NT2/D1 (cell line): ENCODE measurements around the gene NFASC.

Experiments
- DNase-seq: peaks from one replicate; pipeline ENCODE4 v3.0.0-alpha.2; 2011; ENCODE audit warnings: low read depth, low spot score
- H3K27me3 ChIP-seq: 2 replicates; pipeline ENCODE4 v1.6.0; 2011; ENCODE audit warnings: mild to moderate bottlenecking; ENCODE audit not compliant: insufficient read length, insufficient read depth
- H3K36me3 ChIP-seq: 2 replicates; pipeline ENCODE4 v1.6.1; 2011; ENCODE audit warnings: mild to moderate bottlenecking, low read length, mixed read lengths; ENCODE audit not compliant: insufficient read depth, insufficient read length
- H3K4me1 ChIP-seq: 2 replicates; pipeline ENCODE4 v1.5.1; 2011; ENCODE audit not compliant: insufficient read depth, insufficient read length
- H3K4me3 ChIP-seq: 2 replicates; pipeline ENCODE4 v1.5.1; 2011; ENCODE audit warnings: low read depth; ENCODE audit not compliant: insufficient read length
- H3K9ac ChIP-seq: 2 replicates; pipeline ENCODE4 v1.6.0; 2011; ENCODE audit warnings: low read depth; ENCODE audit not compliant: insufficient read length
- H3K9me3 ChIP-seq: 2 replicates; pipeline ENCODE4 v1.5.1; 2011; ENCODE audit warnings: mild to moderate bottlenecking, low read length; ENCODE audit not compliant: insufficient read depth
- SUZ12 ChIP-seq: IDR thresholded peaks from 2 replicates; pipeline ENCODE4 v1.6.1; 2011; ENCODE audit not compliant: insufficient read length, insufficient read depth; ENCODE audit errors: extremely low read depth
- YY1 ChIP-seq: IDR thresholded peaks from 2 replicates; pipeline ENCODE4 v1.6.1; 2011; ENCODE audit not compliant: insufficient read length, insufficient read depth
- ZNF274 ChIP-seq: IDR thresholded peaks from 2 replicates; pipeline ENCODE4 v1.6.1; 2011; ENCODE audit warnings: mild to moderate bottlenecking, low read depth, low read length

Gene NFASC

GRCh38 chr1:205008896-205009295 is 138.2 kb downstream of the NFASC start:
- TF ChIP-seq SUZ12 (no peak), YY1 (no peak), ZNF274 (no peak)
- no peak overlapping the region for H3K9ac ChIP-seq
- peaks cover 23% of the 10 kb centered on the region for H3K4me1 ChIP-seq
- no peaks in the 10 kb centered on the region for H3K9me3 ChIP-seq
- H3K4me3 ChIP-seq: no peak overlapping the region
- no peak for DNase-seq
- no peaks in the 10 kb centered on the region for H3K36me3 ChIP-seq
- H3K27me3 ChIP-seq: peaks cover 56% of the 10 kb centered on the region

GRCh38 chr1:205009670-205010069 is 139.0 kb downstream of the NFASC start:
- no peaks in the 10 kb centered on the region for H3K9me3 ChIP-seq
- peaks cover 48% of the 10 kb centered on the region for H3K27me3 ChIP-seq
- no peak for DNase-seq
- TF ChIP-seq SUZ12: no peak
- no peak for TF ChIP-seq YY1
- no peaks in the 10 kb centered on the region for H3K36me3 ChIP-seq
- H3K4me3 ChIP-seq: no peak overlapping the region
- peaks cover 28% of the 10 kb centered on the region for H3K4me1 ChIP-seq
- no peak overlapping the region for H3K9ac ChIP-seq

- TF ChIP-seq ZNF274: no peak
- no peak for TF ChIP-seq YY1
- no peak for TF ChIP-seq SUZ12
- no peaks in the 10 kb centered on the region for H3K36me3 ChIP-seq
- peak; percentile 68 for DNase-seq
- peaks cover 31% of the 10 kb centered on the region for H3K27me3 ChIP-seq
- H3K9ac ChIP-seq: peak overlapping the region; percentile 32
- peaks cover 30% of the 10 kb centered on the region for H3K4me1 ChIP-seq
- H3K9me3 ChIP-seq: no peaks in the 10 kb centered on the region
- no peak overlapping the region for H3K4me3 ChIP-seq
These were observed 141.9 kb downstream of the NFASC start for GRCh38 chr1:205012391-205013140.

DNA sequence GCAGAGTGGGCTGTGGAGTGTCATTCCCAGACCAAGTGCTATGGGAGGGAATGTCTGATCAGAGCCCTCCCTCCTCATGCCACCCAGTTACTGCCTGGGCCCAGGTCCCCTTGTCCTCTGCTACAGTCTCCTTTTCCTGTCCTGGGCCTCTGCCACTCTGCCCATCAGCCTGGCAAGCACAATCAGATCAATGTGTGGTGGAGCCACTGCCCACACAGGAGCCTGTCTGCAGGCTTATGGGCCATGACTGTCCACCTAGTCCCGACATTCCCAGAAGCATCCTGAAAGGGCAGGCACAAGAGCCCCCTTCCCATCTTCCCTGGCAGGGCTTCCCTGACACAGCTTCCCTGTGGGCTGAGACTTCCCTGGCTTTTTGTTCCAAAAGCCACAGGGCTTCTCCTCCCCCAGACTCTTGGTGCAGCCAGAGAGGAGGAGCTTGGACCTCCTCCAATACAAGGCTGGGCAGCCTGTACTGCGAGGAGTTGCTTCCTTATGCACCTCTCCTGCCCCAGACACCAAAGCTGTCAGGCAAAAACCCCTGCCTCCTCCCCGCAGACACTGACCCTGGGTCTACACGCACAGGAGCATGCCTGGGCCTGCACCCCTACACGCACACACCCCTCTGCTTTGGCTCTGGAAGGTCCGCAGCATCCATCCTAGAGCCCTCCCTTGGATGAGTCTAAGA is 143.2 kb downstream of the NFASC start:
- no peaks in the 10 kb centered on the region for H3K36me3 ChIP-seq
- no peak overlapping the region for H3K4me3 ChIP-seq
- no peaks in the 10 kb centered on the region for H3K9me3 ChIP-seq
- DNase-seq: peak; percentile 56
- no peak overlapping the region for H3K9ac ChIP-seq
- no peak for TF ChIP-seq YY1
- no peak for TF ChIP-seq ZNF274
- no peak for TF ChIP-seq SUZ12
- peaks cover 31% of the 10 kb centered on the region for H3K27me3 ChIP-seq
- peaks cover 30% of the 10 kb centered on the region for H3K4me1 ChIP-seq

GRCh38 chr1:205014783-205015182 is 144.1 kb downstream of the NFASC start:
- no peak overlapping the region for H3K4me3 ChIP-seq
- no peaks in the 10 kb centered on the region for H3K9me3 ChIP-seq
- TF ChIP-seq YY1 (no peak), SUZ12 (no peak), ZNF274 (no peak)
- peaks cover 33% of the 10 kb centered on the region for H3K27me3 ChIP-seq
- DNase-seq: no peak
- no peaks in the 10 kb centered on the region for H3K36me3 ChIP-seq
- H3K4me1 ChIP-seq: peaks cover 30% of the 10 kb centered on the region
- H3K9ac ChIP-seq: peak overlapping the region; percentile 14

DNA sequence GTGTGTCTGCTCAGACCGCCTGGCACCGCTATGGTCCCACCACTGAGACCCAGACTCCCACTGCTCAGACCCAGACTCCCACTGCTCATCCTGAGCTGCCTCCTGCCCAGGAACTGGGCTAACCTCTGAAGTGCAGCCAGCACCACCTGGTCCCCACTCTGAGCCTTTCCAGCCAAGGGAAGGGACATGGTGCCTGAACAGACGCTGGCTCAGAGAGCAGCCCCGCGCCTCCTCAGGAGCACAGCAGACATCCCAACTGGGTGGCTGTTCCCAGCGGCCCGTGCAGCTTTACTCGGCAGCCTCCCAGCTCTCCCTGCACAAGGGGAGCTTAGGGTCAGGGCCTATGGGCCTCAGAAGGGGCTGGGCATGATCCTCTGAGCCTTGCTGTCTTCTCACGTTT is 144.6 kb downstream of the NFASC start:
- H3K9ac ChIP-seq: no peak overlapping the region
- peaks cover 37% of the 10 kb centered on the region for H3K27me3 ChIP-seq
- no peaks in the 10 kb centered on the region for H3K9me3 ChIP-seq
- no peaks in the 10 kb centered on the region for H3K36me3 ChIP-seq
- peaks cover 30% of the 10 kb centered on the region for H3K4me1 ChIP-seq
- TF ChIP-seq SUZ12: no peak
- no peak for TF ChIP-seq YY1
- no peak for DNase-seq
- no peak overlapping the region for H3K4me3 ChIP-seq

DNA sequence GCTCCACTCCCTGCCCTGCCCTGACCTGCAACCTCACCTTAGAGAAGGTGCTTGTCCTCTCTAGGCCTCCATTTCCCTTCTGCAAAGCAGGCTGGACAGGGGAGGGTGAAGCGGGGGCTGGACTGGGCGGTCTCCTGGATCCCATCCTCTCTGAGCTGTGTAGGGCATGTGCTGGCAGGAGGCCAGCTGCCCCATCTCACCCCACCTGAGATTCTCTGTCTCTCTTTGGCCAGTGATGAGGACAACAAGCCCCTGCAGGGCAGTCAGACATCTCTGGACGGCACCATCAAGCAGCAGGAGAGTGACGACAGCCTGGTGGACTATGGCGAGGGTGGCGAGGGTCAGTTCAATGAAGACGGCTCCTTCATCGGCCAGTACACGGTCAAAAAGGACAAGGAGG is 145.4 kb downstream of the NFASC start:
- Histone ChIP-seq H3K9me3 (no peaks in the 10 kb centered on the region), H3K4me3 (no peak overlapping the region), H3K9ac (no peak overlapping the region), H3K4me1 (peaks cover 30% of the 10 kb centered on the region), H3K36me3 (no peaks in the 10 kb centered on the region), H3K27me3 (peaks cover 45% of the 10 kb centered on the region)
- DNase-seq: no peak
- TF ChIP-seq SUZ12: no peak
- no peak for TF ChIP-seq YY1
- no peak for TF ChIP-seq ZNF274
